Suprapubic skin (tissue), 4 donors: ENCODE results near the gene PYDC2.
A peak's percentile ranks its signal among the peaks of the same experiment; 100 is the strongest.

Experiments used
- CTCF ChIP-seq, 2 donors: fragments of 200-600 bp in 1 of 2; fragments of 450-650 bp in 1 of 2; sonication (generic) in 1 of 2; IDR thresholded peaks; one replicate each; pipeline ENCODE4 v1.5.1; 2016 to 2019; ENCODE audit warnings: antibody characterized with exemption in 2 of 2, mild to moderate bottlenecking in 1 of 2, moderate library complexity in 1 of 2
- EP300 ChIP-seq: sonication (generic); formaldehyde crosslinking; IDR thresholded peaks from one replicate; pipeline ENCODE4 v1.6.1; 2017; ENCODE audit warnings: antibody characterized with exemption
- POLR2A ChIP-seq, 2 donors: fragments of 450-650 bp; IDR thresholded peaks; one replicate each; pipeline ENCODE4 v1.6.1; 2017; ENCODE audit warnings: antibody characterized with exemption in 2 of 2, mild to moderate bottlenecking in 2 of 2, moderate library complexity in 2 of 2
- POLR2AphosphoS5 ChIP-seq, 3 donors: sonication (generic); formaldehyde crosslinking; IDR thresholded peaks; one replicate each; pipeline ENCODE4 v1.6.1; 2017; ENCODE audit warnings: antibody characterized with exemption in 3 of 3

GRCh38 chr3:191499307-191500080 lies 38.5 kb downstream of the PYDC2 start:
- TF ChIP-seq POLR2AphosphoS5 (IDR thresholded peaks at IDR 0.05) = no peak
- peak in 1 of 2 donors; percentile 2 for TF ChIP-seq CTCF (IDR thresholded peaks at IDR 0.05)
- TF ChIP-seq POLR2A (IDR thresholded peaks at IDR 0.05) = no peak
- no peak for TF ChIP-seq EP300
